Esophagus muscularis mucosa (tissue), 3 donors: ENCODE measurements around the gene PLCG2.

Source experiments
- CTCF ChIP-seq, 3 experiments: fragments of 200-600 bp in 2 of 3; fragments of 450-650 bp in 1 of 3; sonication (generic) in 2 of 3; IDR thresholded peaks; one replicate each; pipeline ENCODE4 v1.5.1; 2017 to 2019; ENCODE audit warnings: antibody characterized with exemption in 3 of 3, mild to moderate bottlenecking in 2 of 3, moderate library complexity in 1 of 3
- EP300 ChIP-seq: sonication (generic); formaldehyde crosslinking; IDR thresholded peaks from one replicate; pipeline ENCODE4 v1.6.1; 2017; ENCODE audit warnings: antibody characterized with exemption

GRCh38 chr16:81885976-81886586 lies 107.0 kb downstream of the PLCG2 start:
- peak; percentile 28 to 56 (median 28) for TF ChIP-seq CTCF (IDR thresholded peaks at IDR 0.05)
- TF ChIP-seq EP300: no peak
